Measurements from ENCODE around the gene CFLAR. TPM values are rescaled to one million over a fixed set of nuclear protein-coding genes. Genes with fewer than 3 reads are reported as not detected.
A peak's percentile ranks its signal among the peaks of the same experiment; 100 is the strongest.

The CFLAR gene
- total and polyA plus RNA-seq, 2 of the 13 experiments (the other 11 are each of a cell fraction or from before 2014, with no cell fraction given), result 43.8 to 92.1 TPM

DNA sequence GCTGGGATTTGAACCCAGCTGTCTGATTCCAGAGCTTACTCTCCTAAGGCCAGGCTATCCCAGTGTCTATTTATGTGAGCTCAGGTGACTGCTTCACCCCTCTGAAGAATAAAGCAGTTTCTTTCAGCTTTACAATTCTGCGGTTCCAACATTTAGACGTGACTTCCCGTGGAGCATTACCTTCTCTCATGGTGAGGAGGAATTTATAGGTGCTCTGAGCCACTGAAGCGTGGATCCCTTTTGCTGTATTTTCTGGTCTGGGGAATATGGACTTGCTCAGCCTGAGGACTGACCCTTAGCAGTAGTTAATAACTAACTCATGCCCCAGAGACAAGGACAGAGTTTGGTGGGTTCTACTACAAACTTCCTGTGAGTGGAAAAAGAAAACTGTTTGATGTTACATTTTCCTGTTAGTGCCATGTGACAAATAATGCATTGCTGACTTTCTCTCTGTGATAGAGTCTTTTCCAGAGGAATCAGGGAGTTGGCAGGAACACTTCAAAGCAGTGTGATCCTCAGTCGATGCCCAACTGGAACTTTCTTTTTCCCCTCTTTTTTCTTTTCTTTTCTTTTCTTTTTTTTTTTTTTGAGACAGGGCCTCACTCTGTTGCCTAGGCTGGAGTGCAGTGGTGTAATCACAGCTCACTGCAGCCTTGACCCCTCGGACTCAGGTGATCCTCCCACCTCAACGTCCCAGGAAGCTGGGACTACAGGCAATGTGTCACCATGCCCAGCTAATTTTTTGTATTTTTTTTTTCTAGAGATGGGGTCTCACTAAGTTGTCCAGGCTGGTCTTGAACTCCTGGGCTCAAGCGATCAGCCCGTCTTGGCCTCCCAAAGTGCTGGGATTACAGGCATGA, 88.9 kb downstream of the CFLAR start (continued):
- no peak for TF ChIP-seq ZNF569 (CRISPR knock-in tag; IDR thresholded peaks at IDR 0.05; ENCODE audit: borderline replicate concordance)
- TF ChIP-seq GABPA (IDR thresholded peaks at IDR 0.05; ENCODE audit: low read depth, low read length), result no peak
- TF ChIP-seq GABPA (CRISPR knock-in tag; IDR thresholded peaks at IDR 0.05; ENCODE audit: low read depth), result peak; percentile 78
- TF ChIP-seq, protein P1, sequence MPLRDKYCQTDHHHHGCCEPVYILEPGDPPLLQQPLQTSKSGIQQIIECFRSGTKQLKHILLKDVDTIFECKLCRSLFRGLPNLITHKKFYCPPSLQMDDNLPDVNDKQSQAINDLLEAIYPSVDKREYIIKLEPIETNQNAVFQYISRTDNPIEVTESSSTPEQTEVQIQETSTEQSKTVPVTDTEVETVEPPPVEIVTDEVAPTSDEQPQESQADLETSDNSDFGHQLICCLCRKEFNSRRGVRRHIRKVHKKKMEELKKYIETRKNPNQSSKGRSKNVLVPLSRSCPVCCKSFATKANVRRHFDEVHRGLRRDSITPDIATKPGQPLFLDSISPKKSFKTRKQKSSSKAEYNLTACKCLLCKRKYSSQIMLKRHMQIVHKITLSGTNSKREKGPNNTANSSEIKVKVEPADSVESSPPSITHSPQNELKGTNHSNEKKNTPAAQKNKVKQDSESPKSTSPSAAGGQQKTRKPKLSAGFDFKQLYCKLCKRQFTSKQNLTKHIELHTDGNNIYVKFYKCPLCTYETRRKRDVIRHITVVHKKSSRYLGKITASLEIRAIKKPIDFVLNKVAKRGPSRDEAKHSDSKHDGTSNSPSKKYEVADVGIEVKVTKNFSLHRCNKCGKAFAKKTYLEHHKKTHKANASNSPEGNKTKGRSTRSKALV (CRISPR knock-in tag; IDR thresholded peaks at IDR 0.05), result peak; percentile 29; the same call in 1 of the 2 replicates
- no peak; the same call in 1 of the 2 replicates for TF ChIP-seq ZNF607 (CRISPR knock-in tag; IDR thresholded peaks at IDR 0.05; ENCODE audit: borderline replicate concordance)
- peak; percentile 50 for TF ChIP-seq TEAD3 (CRISPR knock-in tag; optimal IDR thresholded peaks at IDR 0.05; ENCODE audit: borderline replicate concordance)
- TF ChIP-seq STAG1 (CRISPR knock-in tag; IDR thresholded peaks at IDR 0.05), result peak; percentile 18; the same call in 1 of the 2 replicates
- peak; percentile 6; the same call in 1 of the 2 replicates for TF ChIP-seq ZNF775 (CRISPR knock-in tag; IDR thresholded peaks at IDR 0.05; ENCODE audit: borderline replicate concordance)
- TF ChIP-seq HOXA7 (CRISPR knock-in tag; IDR thresholded peaks at IDR 0.05), result no peak
- TF ChIP-seq MAF1 (CRISPR knock-in tag; IDR thresholded peaks at IDR 0.05; ENCODE audit: borderline replicate concordance), result 0 out of 2 replicates have a peak, but pooled peaks have one; percentile 51
- TF ChIP-seq BRCA1 (CRISPR knock-in tag; IDR thresholded peaks at IDR 0.05), result peak; percentile 24; the same call in 1 of the 2 replicates
- TF ChIP-seq, protein P2, sequence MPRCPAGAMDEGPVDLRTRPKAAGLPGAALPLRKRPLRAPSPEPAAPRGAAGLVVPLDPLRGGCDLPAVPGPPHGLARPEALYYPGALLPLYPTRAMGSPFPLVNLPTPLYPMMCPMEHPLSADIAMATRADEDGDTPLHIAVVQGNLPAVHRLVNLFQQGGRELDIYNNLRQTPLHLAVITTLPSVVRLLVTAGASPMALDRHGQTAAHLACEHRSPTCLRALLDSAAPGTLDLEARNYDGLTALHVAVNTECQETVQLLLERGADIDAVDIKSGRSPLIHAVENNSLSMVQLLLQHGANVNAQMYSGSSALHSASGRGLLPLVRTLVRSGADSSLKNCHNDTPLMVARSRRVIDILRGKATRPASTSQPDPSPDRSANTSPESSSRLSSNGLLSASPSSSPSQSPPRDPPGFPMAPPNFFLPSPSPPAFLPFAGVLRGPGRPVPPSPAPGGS (CRISPR knock-in tag; IDR thresholded peaks at IDR 0.05), result no peak
- TF ChIP-seq CHD2 (IDR thresholded peaks at IDR 0.05; ENCODE audit: low read depth, low read length), result no peak
- peak; percentile 84 for TF ChIP-seq PITX1 (CRISPR knock-in tag; IDR thresholded peaks at IDR 0.05)
- TF ChIP-seq, protein P3, sequence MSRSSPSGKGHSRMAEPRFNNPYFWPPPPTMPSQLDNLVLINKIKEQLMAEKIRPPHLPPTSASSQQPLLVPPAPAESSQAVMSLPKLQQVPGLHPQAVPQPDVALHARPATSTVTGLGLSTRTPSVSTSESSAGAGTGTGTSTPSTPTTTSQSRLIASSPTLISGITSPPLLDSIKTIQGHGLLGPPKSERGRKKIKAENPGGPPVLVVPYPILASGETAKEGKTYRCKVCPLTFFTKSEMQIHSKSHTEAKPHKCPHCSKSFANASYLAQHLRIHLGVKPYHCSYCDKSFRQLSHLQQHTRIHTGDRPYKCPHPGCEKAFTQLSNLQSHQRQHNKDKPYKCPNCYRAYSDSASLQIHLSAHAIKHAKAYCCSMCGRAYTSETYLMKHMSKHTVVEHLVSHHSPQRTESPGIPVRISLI (CRISPR knock-in tag; IDR thresholded peaks at IDR 0.05; ENCODE audit: borderline replicate concordance), result peak; percentile 99
- TF ChIP-seq SP5 (CRISPR knock-in tag; IDR thresholded peaks at IDR 0.05; ENCODE audit: borderline replicate concordance, low read depth), result peak; percentile 92
- peak; percentile 41; the same call in 1 of the 2 replicates for TF ChIP-seq ZNF563 (CRISPR knock-in tag; IDR thresholded peaks at IDR 0.05)
- TF ChIP-seq ZBTB21 (CRISPR knock-in tag; IDR thresholded peaks at IDR 0.05), result no peak
- no peak; the same call in 1 of the 2 replicates for TF ChIP-seq ZNF44 (CRISPR knock-in tag; IDR thresholded peaks at IDR 0.05)
- TF ChIP-seq ZNF782 (CRISPR knock-in tag; IDR thresholded peaks at IDR 0.05; ENCODE audit: borderline replicate concordance), result no peak; the same call in 1 of the 2 replicates
- peak; percentile 92 for TF ChIP-seq MED1 (CRISPR knock-in tag; IDR thresholded peaks at IDR 0.05)
- no peak; the same call in 1 of the 2 replicates for TF ChIP-seq FOXK1 (CRISPR knock-in tag; IDR thresholded peaks at IDR 0.05; ENCODE audit: borderline replicate concordance, low read depth)
- TF ChIP-seq SMAD1 (CRISPR knock-in tag; IDR thresholded peaks at IDR 0.05; ENCODE audit: borderline replicate concordance, low read depth), result 0 out of 2 replicates have a peak, but pooled peaks have one; percentile 46
- TF ChIP-seq KAT8 (CRISPR knock-in tag; IDR thresholded peaks at IDR 0.05), result peak; percentile 77; the same call in 1 of the 2 replicates
- TF ChIP-seq HNRNPUL1 (IDR thresholded peaks at IDR 0.05; ENCODE audit: low read depth, low read length), result 0 out of 2 replicates have a peak, but pooled peaks have one; percentile 30
